Astrocyte (in vitro differentiated cells and primary cell): ENCODE measurements around the gene METTL9. TPM values are rescaled to one million over a fixed set of nuclear protein-coding genes. Genes with fewer than 3 reads are reported as not detected.

Experiments used
- DNase-seq: peaks from one replicate; pipeline ENCODE4 v3.0.0-alpha.2; 2010; ENCODE audit warnings: low read depth
- FAIRE-seq: peaks from 2 replicates; lab custom pipeline; 2011; peaks lifted over from hg19 to GRCh38; lab: Jason Lieb, UNC
- H2AFZ ChIP-seq: 2 replicates; pipeline ENCODE4 v1.6.0; 2012; ENCODE audit warnings: low read depth, low read length, inconsistent platforms
- H3K27ac ChIP-seq: 2 replicates; pipeline ENCODE4 v1.5.1; 2011; ENCODE audit warnings: low read depth, low read length, inconsistent platforms
- H3K27me3 ChIP-seq: 2 replicates; pipeline ENCODE4 v1.6.0; 2011; ENCODE audit warnings: low read length, inconsistent platforms; ENCODE audit not compliant: insufficient read depth
- H3K36me3 ChIP-seq: 2 replicates; pipeline ENCODE4 v1.5.1; 2011; ENCODE audit warnings: low read length, inconsistent platforms; ENCODE audit not compliant: insufficient read depth
- H3K4me1 ChIP-seq: 2 replicates; pipeline ENCODE4 v1.5.1; 2011; ENCODE audit warnings: low read length, inconsistent platforms; ENCODE audit not compliant: insufficient read depth
- H3K4me2 ChIP-seq: 2 replicates; pipeline ENCODE4 v1.6.0; 2012; ENCODE audit warnings: low read length, inconsistent platforms
- H3K4me3 ChIP-seq: 2 replicates; pipeline ENCODE4 v1.5.1; 2011; ENCODE audit warnings: low read depth, mild to moderate bottlenecking, low read length, inconsistent platforms; ENCODE audit not compliant: insufficient read depth
- H3K79me2 ChIP-seq: 2 replicates; pipeline ENCODE4 v1.6.0; 2012; ENCODE audit warnings: mild to moderate bottlenecking, low read length, inconsistent platforms; ENCODE audit not compliant: insufficient read depth
- H3K9ac ChIP-seq: 2 replicates; pipeline ENCODE4 v1.6.0; 2012; ENCODE audit warnings: mild to moderate bottlenecking, low read length, inconsistent platforms
- H3K9me3 ChIP-seq: 2 replicates; pipeline ENCODE4 v1.5.1; 2012; ENCODE audit warnings: low read depth, mild to moderate bottlenecking, low read length, inconsistent platforms; ENCODE audit not compliant: insufficient read depth
- H4K20me1 ChIP-seq: 2 replicates; pipeline ENCODE4 v1.6.0; 2012; ENCODE audit warnings: low read length, inconsistent platforms; ENCODE audit not compliant: insufficient read depth
- H3K27ac Mint-ChIP-seq: one replicate; pipeline ENCODE4 v1.8.0; 2021; ENCODE audit warnings: mild to moderate bottlenecking, mixed read lengths; ENCODE audit not compliant: unreplicated experiment
- H3K27me3 Mint-ChIP-seq: one replicate; pipeline ENCODE4 v1.8.0; 2021; ENCODE audit warnings: low read depth, mixed read lengths; ENCODE audit not compliant: unreplicated experiment
- H3K36me3 Mint-ChIP-seq: one replicate; pipeline ENCODE4 v1.8.0; 2021; ENCODE audit warnings: low read depth, mixed read lengths; ENCODE audit not compliant: unreplicated experiment
- H3K4me1 Mint-ChIP-seq: one replicate; pipeline ENCODE4 v1.8.0; 2021; ENCODE audit warnings: low read depth, mixed read lengths; ENCODE audit not compliant: unreplicated experiment
- H3K4me3 Mint-ChIP-seq: one replicate; pipeline ENCODE4 v1.8.0; 2021; ENCODE audit warnings: mild to moderate bottlenecking, moderate library complexity, mixed read lengths; ENCODE audit not compliant: unreplicated experiment
- H3K9me3 Mint-ChIP-seq: one replicate; pipeline ENCODE4 v1.8.0; 2021; ENCODE audit warnings: mild to moderate bottlenecking, mixed read lengths; ENCODE audit not compliant: unreplicated experiment
- EZH2 ChIP-seq: IDR thresholded peaks from 2 replicates; pipeline ENCODE4 v1.6.1; 2012; ENCODE audit warnings: mild to moderate bottlenecking, low read length, inconsistent platforms; ENCODE audit not compliant: insufficient read depth
- total RNA-seq: library from RNA; stranded (reverse); gene quantifications from 2 replicates; pipeline ENCODE4 v1.2.1, GENCODE V29; 2021
- TF ChIP-seq, protein P1 (sequence below): IDR thresholded peaks from 2 replicates; pipeline ENCODE4 v1.5.1; 2011; ENCODE audit warnings: low read depth, mild to moderate bottlenecking, inconsistent platforms, low read length, moderate library complexity; ENCODE audit not compliant: insufficient read depth

Gene METTL9
- total RNA-seq, 1 donor from 2014 or later = 88.1 TPM

DNA sequence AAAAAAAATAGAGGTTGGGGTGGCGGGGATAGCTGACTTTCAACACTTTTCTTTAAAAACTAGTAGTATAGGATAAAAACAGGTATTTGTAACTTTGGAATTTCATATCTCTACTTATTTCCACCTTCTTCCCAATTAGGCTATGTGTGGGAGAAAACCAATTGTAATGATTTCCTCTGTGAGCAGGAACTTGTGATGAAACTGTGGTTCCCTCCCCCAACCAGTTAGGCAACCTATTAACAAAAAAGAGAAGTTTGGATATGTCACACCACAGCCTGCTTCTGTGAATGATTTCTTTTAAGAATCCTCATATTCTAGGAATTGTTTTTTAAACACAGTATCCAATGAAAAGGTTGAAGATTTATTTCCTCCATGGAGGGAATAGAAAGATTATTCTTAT lies 51.1 kb downstream of the METTL9 start:
- Mint-ChIP-seq H3K9me3 (no peaks in the 10 kb centered on the region), H3K36me3 (peaks cover 12% of the 10 kb centered on the region), H3K27me3 (no peaks in the 10 kb centered on the region), H3K4me1 (peaks cover 18% of the 10 kb centered on the region), H3K4me3 (no peak overlapping the region), H3K27ac (no peak overlapping the region)
- peaks cover 38% of the 10 kb centered on the region for H4K20me1 ChIP-seq
- no peaks in the 10 kb centered on the region for H3K4me1 ChIP-seq
- no peak overlapping the region for H3K4me2 ChIP-seq
- H3K27ac ChIP-seq = no peak overlapping the region
- no peak overlapping the region for H3K4me3 ChIP-seq
- no peaks in the 10 kb centered on the region for H3K27me3 ChIP-seq
- no peaks in the 10 kb centered on the region for H3K9me3 ChIP-seq
- no peak for DNase-seq
- H3K36me3 ChIP-seq = peaks cover 9% of the 10 kb centered on the region
- peaks cover 39% of the 10 kb centered on the region for H3K79me2 ChIP-seq
- H3K9ac ChIP-seq = no peak overlapping the region
- TF ChIP-seq EZH2 = no peak
- TF ChIP-seq, protein P1, sequence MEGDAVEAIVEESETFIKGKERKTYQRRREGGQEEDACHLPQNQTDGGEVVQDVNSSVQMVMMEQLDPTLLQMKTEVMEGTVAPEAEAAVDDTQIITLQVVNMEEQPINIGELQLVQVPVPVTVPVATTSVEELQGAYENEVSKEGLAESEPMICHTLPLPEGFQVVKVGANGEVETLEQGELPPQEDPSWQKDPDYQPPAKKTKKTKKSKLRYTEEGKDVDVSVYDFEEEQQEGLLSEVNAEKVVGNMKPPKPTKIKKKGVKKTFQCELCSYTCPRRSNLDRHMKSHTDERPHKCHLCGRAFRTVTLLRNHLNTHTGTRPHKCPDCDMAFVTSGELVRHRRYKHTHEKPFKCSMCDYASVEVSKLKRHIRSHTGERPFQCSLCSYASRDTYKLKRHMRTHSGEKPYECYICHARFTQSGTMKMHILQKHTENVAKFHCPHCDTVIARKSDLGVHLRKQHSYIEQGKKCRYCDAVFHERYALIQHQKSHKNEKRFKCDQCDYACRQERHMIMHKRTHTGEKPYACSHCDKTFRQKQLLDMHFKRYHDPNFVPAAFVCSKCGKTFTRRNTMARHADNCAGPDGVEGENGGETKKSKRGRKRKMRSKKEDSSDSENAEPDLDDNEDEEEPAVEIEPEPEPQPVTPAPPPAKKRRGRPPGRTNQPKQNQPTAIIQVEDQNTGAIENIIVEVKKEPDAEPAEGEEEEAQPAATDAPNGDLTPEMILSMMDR = no peak
- no peak overlapping the region for H2AFZ ChIP-seq
- FAIRE-seq = no peak

DNA sequence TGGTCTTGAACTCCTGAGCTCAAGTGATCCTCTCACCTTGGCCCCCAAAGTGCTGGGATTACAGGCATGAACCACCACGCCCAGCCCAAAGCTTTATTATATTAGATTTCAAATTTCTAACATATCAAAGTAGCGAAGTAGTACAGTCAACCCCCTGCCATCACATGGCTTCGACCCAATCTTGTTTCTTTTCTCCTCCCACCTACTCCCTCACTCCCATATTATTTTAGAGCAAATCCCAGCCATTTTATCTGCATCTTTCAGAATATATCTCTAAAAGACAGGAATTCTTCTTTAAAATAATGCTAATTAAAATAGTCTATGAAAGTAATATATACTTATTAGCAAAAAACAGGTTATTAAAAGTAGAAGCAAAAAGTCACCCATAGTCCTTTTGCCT lies 52.1 kb downstream of the METTL9 start:
- Histone ChIP-seq H3K4me1 (no peaks in the 10 kb centered on the region), H3K4me3 (no peak overlapping the region), H3K27ac (no peak overlapping the region), H3K27me3 (no peaks in the 10 kb centered on the region), H2AFZ (no peak overlapping the region), H3K9ac (no peak overlapping the region), H3K36me3 (peaks cover 10% of the 10 kb centered on the region), H4K20me1 (peaks cover 31% of the 10 kb centered on the region), H3K9me3 (no peaks in the 10 kb centered on the region), H3K79me2 (peaks cover 32% of the 10 kb centered on the region), H3K4me2 (no peak overlapping the region)
- TF ChIP-seq, protein P1 = no peak
- no peak for TF ChIP-seq EZH2
- H3K9me3 Mint-ChIP-seq = no peaks in the 10 kb centered on the region
- H3K27ac Mint-ChIP-seq = no peak overlapping the region
- no peaks in the 10 kb centered on the region for H3K27me3 Mint-ChIP-seq
- DNase-seq = no peak
- H3K4me3 Mint-ChIP-seq = no peak overlapping the region
- no peak for FAIRE-seq
- H3K4me1 Mint-ChIP-seq = peaks cover 10% of the 10 kb centered on the region
- H3K36me3 Mint-ChIP-seq = peaks cover 12% of the 10 kb centered on the region

DNA sequence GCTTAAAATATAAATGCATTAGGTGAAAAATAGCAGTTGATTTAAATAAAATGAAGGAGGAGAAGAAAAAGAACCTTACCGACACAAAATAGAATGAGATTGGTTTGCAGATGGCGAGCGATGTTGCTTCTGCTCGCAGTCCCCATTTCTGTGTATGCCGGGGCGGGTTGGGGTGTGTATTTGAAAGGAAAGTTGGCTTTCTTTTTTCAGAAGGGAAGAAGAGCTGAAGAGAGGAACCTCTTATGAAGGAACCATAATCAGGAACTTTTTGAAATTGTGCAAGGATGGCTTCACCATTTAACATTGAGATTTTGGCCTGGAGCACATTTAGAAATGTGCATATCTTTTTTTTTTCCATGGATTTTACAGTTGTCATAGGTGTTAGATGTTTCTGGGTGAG lies 53.1 kb downstream of the METTL9 start, which contains the start of gene IGSF6:
IGSF6 (minus strand) TSS at position 156 of the 400 bp plus-strand sequence; CDS start at position 146, 10 bp downstream.
- H3K4me3 Mint-ChIP-seq = no peak within 1 kb of the TSS
- peaks cover 23% of the 10 kb centered on the region for H3K79me2 ChIP-seq
- no peak for TF ChIP-seq EZH2
- TF ChIP-seq, protein P1 = no peak
- no peaks in the 10 kb centered on the region for H3K27me3 Mint-ChIP-seq
- H4K20me1 ChIP-seq = peaks cover 26% of the 10 kb centered on the region
- H2AFZ ChIP-seq = no peak within 1 kb of the TSS
- no peaks in the 10 kb centered on the region for H3K9me3 Mint-ChIP-seq
- no peaks in the 10 kb centered on the region for H3K27me3 ChIP-seq
- H3K9ac ChIP-seq = no peak within 1 kb of the TSS
- peaks cover 8% of the 10 kb centered on the region for H3K36me3 Mint-ChIP-seq
- no peak within 1 kb of the TSS for H3K27ac Mint-ChIP-seq
- FAIRE-seq (no peak), DNase-seq (no peak)
- no peak within 1 kb of the TSS for H3K4me3 ChIP-seq
- H3K4me1 Mint-ChIP-seq = peaks cover 7% of the 10 kb centered on the region
- no peaks in the 10 kb centered on the region for H3K9me3 ChIP-seq
- peaks cover 6% of the 10 kb centered on the region for H3K36me3 ChIP-seq
- H3K4me2 ChIP-seq = no peak within 1 kb of the TSS
- H3K4me1 ChIP-seq = no peaks in the 10 kb centered on the region
- no peak within 1 kb of the TSS for H3K27ac ChIP-seq
